Skin epidermis (tissue), 12 donors: Measurements from ENCODE around the gene WNT8A.
"Not testable (repeated sequence)": the region's sequence is repeated elsewhere in the genome, so short reads cannot be mapped to it uniquely, and the experiment has no call there.

Experiments
- H3K27ac ChIP-seq, 21 experiments: fragments of 200-600 bp; sonication (generic) in 11 of 21; one replicate each; pipeline ENCODE4 v1.5.0; 2020; ENCODE audit warnings: mild to moderate bottlenecking in 3 of 21, inconsistent platforms in 2 of 21, moderate library complexity in 2 of 21
- H3K4me3 ChIP-seq, 7 experiments: fragments of 200-600 bp; sonication (generic) in 2 of 7; one replicate each; pipeline ENCODE4 v1.5.0; 2020; ENCODE audit warnings: inconsistent platforms in 2 of 7, mild to moderate bottlenecking in 2 of 7, moderate library complexity in 1 of 7

WNT8A gene, protein sequence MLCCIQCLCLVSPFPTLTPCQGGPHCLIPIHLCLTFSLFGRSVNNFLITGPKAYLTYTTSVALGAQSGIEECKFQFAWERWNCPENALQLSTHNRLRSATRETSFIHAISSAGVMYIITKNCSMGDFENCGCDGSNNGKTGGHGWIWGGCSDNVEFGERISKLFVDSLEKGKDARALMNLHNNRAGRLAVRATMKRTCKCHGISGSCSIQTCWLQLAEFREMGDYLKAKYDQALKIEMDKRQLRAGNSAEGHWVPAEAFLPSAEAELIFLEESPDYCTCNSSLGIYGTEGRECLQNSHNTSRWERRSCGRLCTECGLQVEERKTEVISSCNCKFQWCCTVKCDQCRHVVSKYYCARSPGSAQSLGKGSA

DNA sequence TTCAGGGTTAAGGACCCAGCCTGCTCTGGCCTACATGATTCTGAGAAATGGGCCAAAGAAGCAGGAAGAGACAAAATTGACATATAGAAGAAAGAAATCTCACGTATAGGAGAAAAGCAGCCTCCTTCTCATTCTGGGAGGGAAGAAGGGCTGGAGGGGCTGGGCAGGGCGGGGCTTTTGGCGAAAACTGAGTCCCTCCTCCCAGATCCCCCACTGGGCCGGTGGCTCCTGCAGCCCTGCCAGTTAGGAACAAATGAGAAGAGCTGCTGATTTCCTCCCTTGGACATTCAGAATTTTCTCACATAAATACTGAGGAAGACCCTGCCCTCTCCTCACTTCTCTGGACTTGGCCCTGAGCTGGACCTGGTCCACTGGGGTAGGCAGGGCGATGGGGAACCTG is at the start of gene WNT8A:
Gene WNT8A (plus strand): TSS at position 332 of the 400 bp plus-strand sequence. CDS start 95 bp downstream, outside the sequence.
- H3K4me3 ChIP-seq, result no peak within 1 kb of the TSS

DNA sequence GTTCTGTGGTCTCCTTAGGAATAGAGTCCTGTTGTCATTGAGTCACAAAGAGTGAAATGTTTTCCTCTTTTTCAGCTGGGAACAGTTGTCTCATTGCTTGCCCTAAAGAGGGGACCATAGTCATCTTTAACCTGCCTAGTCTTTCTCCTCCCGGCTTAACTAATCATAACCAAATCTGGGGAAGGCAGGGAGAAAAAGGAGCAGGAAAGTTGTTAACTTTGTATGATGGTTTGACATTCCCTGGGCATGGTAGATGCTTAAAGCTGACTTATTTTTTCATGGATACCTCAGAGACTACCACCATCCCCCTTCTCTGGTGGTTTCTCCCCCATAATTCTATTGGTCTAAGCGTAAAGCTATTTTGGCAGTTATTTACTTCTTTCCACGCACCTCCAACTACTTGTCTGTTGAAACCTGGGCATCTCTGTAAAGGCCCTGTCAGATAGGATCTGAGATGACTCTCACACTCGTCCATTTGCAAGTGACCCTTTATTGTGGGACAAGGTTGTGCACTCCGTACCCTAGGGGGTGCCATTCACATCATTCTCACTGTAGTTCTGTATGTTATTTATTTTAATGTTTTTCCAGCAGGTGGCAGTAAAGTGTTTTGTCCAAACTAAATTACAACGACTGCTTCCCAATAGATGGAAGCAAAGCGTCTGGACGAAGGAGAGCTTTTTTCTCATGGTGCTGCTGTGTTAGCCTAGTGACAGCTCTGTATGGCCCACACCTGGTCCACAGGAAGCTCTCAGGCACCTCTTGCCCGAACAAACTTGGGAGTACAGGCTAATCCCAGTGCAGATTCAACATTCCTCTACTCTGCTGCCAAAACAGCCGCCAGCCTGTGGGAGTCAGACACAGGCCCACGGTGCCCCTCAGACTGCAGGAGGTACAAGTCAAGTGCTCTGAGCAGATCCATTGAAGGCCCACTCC is 48.0 kb upstream of the WNT8A start:
- no peak overlapping the region for H3K27ac ChIP-seq
- no peak overlapping the region for H3K4me3 ChIP-seq

More for the DNA sequence above, at the start of gene WNT8A:
- H3K27ac ChIP-seq, result no peak within 1 kb of the TSS

DNA sequence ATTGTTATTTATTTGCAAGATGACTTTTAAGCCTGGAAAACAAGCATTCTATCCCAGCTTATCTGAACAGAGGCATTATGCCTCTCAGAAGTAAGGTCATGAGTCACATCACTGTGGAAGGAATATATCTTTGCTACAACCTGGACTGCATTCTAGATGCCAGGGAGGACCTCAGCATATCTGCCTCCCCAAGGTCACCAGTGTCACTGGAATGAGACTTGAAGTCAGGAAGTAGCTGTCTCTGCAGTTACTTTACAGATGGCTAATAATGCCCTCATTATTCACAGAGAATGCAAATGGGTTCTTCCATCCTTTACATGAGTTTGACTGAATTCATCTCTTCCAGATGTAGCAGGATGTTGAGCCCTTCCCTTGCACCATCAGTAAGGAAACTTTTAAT is 46.6 kb upstream of the WNT8A start:
- H3K4me3 ChIP-seq, result no peak overlapping the region
- H3K27ac ChIP-seq, result no peak overlapping the region

DNA sequence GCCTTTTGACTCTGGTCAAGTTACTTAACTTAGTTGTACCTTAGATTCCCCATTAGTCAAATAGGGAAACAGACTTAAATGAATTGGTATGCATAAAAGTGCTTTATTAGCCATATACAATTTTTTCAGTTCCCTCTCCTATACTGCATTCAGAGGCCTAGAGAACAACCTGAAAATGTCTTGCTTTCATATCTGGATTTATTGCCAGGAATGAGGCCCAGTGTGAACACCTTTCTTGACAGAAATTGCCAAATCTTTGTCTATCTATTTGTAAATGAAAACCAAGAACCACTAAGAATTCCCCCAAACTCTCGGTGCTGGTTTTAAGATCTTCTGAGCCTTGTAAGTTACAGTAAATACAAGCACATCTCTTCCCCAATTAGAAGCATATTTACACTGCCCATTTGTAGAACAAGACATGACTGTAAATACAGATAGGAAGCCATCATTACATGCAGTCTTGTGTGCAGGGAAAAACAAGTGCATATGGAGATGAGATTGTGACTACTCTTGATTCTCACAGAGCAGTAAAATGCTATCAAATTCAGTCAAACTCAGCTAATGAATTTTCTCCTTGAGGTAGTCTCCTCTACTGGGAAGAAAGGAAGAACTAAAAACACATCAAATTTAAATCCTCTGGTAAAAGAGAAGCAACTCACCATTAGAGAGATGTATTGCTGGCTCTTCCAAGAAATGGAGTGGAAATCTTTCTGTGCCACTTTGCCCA is 45.8 kb upstream of the WNT8A start:
- Histone ChIP-seq H3K27ac (no peak overlapping the region), H3K4me3 (no peak overlapping the region)

DNA sequence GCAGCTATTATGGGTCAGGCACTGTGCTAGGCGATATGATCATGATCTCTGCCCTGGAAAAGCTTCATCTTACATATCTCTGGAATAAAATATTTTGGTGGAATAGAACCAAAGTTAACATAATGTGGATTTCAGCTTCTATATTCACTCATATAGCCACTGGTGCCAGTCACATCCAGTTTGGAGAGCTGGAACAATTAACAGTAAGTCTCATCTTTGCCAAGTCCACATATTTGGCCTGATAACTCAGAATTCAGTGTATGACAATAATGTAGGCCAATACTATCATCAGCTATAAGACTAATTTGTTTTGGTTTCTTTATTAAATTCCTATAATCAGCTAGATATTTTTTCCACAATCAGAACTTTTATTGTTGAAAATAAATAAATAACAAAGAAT is 45.0 kb upstream of the WNT8A start:
- no peak overlapping the region for H3K27ac ChIP-seq
- no peak overlapping the region for H3K4me3 ChIP-seq

DNA sequence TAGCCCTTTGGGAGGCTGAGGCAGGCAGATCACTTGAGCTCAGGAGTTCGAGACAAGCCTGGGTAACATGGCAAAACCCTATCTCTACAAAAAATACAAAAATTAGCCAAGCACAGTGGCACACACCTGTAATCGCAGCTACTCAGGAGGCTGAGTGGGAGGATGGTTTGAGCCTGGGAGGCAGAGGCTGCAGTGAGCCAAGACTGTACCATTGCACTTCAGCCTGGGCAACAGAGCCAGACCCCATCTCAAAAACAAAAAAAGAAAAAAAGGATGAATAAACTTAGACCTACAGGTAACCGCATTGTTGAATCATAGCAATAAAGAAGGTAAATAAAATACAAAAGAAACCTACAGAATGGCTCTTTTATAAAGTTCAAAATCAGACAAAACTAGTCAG is 38.5 kb upstream of the WNT8A start:
- not testable (repeated sequence) for H3K27ac ChIP-seq, H3K4me3 ChIP-seq

DNA sequence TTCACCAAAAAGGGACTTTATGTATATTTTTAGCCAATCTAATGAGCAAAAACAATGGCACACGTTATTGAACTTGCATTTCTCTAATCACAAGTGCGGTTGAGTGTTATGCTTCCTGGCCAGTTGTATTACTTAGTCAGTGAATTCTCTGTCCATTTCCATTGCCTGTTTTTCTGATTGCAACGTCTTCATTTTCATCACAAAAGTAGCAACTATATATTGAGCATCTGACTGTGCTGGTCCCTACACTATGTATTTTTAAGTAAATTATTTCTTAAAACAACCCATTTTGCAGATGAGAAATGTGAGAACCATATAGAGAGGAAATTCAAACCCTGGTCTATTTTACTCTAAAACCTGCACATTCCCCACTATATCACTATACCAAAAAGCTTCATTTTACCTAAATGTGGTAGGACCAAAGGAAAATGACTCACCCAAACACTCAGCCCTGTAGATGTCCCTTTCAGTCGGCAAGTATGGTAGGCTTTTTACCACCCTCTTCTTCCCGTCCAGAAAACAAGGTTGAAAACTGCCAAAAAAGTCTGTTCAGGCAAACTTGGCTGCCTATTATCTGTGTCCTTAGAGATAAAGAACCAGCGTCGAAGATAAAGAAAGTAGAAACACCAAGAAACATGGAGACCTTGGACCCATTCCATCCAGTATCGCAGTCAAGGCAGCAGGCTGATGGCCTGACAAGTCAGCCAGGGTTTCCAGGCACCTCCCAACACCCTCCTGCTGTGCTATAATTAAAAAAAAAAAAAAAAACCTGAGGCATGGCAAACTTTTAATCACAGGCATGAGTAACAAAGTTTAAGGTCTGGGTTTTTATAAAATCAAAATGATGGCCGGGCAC is 32.2 kb upstream of the WNT8A start:
- Histone ChIP-seq H3K4me3 (no peak overlapping the region), H3K27ac (no peak overlapping the region)

DNA sequence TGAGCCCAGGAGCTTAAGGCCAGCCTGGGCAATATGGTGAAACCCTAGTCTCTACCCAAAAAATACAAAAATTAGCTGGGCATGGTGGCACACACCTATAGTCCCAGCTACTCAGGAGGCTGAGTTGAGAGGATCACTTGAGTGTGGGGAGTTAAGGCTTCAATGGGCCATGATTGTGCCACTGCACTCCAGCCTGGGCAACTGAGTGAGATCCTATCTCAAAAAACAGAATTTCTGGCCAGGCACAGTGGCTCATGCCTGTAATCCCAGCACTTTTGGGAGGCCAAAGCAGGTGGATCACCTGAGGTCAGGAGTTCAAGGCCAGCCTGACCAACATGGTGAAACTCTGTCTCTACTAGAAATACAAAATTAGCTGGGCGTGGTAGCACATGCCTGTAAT is 31.1 kb upstream of the WNT8A start:
- not testable (repeated sequence) for H3K27ac ChIP-seq, H3K4me3 ChIP-seq

DNA sequence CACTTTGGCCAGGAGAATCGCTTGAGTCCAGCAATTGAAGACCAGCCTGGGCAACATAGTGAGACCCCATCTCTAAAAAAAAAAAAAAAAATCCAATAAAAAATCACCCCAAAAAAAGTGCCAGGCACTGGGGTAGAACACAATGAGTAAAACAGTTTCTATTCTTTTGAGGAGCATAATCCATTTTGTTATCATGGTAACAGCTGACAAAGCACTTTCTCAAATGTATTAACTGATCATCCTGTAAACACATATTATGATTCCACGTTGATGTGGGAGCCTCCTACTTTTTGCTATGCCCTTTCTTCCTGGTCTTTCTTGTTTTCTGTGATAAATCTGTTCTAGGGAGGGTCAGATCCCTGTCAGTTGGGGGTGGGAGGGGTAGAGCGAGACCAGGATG is 30.3 kb upstream of the WNT8A start:
- Histone ChIP-seq H3K27ac (no peak overlapping the region), H3K4me3 (no peak overlapping the region)

DNA sequence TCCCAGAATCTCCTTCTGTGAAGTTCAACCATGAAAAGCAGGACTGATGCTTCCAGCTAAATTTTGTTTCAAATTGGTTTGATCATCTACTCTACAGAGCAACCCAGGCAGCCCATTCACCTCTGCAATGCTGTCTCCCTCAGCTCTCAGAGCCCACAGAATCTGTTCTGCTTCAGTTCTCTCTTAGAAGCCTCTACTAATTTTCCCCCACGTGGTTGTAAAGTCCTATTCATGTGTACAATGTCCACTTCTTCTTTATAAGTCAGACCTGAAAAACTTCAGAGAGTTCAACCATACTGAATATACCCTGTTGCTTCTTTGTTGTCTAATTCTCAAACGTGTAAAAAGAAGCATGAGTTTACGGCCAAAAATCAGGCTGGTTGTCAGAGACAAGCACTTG is 29.6 kb upstream of the WNT8A start:
- no peak overlapping the region for H3K27ac ChIP-seq
- H3K4me3 ChIP-seq, result no peak overlapping the region

DNA sequence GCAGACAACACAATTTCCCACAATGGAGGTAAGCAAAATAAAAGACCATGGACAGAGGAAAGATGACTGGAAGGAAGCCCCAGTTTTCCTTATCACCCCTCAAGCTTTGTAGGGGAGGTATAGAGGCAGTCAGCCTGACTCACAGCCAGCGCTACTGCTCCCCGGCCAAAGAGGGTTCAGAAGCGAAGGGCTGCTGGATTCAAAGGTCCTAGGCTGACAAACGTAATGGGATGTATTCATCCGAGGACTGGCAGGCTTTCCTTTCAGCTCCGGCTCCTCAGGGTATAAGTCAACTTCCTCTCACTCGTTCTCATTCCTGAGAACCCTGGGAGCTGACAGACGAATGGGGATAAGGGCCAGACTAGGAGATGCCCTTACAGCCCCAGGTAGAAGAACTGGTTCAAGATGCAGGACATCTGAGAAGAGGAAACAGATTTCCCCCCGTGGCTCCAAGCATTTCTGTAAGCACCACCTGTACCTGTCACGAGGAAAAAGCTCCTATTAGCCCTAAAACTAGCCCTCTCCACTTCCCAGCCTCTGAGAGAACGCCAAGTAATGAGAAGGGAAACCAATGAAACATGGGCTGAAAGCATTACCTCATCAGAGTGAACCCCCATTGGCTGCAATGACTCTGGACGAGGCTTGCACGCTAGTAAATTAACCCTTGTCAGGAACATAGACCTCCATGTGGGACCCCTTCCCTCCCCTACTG is 28.8 kb upstream of the WNT8A start:
- H3K27ac ChIP-seq, result no peak overlapping the region
- H3K4me3 ChIP-seq, result no peak overlapping the region

DNA sequence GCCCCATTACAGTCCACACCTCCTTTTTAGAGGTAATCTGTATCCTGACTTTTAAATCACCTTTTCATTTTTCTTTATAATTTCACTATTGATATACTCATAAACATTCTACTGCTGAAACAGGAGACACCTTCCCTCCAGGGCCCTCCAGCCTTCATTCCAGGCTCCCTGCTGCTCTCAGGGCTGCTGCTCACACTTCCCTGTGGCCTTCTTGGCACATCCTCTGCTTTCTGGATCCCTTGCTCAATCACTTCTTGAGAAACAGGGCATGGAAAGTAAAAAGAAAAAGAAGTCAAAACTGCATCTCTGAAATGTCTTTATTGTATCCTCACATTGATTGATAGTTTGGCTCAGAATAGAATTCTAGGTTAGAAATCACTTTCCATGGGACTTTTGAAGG is 19.3 kb upstream of the WNT8A start:
- Histone ChIP-seq H3K4me3 (no peak overlapping the region), H3K27ac (no peak overlapping the region)

DNA sequence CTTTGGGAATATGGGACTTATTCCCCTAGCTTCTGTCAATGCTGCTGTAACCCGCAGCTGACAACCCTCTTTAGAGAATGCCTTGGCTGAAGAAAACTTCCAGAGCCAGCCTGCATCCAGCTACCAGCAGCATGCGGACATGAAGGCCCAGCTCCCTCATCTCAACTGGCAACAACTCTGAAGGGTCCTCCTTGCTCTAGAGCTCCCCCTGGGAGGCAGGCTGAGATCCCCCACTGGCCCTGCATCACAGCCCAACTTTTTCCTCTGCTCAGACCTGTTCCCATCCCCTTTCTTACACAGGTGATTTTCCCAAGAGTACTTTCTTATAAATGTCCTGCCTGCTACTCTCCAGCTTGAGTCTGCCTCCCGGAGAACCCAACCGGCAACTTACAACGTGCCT is 18.7 kb upstream of the WNT8A start:
- Histone ChIP-seq H3K4me3 (no peak overlapping the region), H3K27ac (no peak overlapping the region)

DNA sequence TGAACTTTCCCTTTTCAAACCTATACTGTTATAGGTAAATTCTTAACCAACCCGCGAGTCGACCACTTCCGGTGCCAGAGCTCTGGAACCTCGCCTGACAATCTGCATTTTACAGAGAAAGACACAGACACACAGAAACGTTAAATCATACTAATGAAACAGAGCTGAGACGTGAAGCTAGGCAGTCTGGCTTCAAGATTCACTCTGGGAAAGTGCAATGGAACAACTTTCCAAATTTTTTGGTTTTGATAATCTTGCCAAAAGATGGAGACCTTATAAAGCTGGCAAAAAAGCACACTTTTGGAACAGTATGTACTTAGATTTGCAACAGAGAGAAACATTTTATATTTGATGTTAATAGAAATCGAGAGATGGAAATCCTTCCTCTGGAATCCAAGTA is 15.9 kb upstream of the WNT8A start:
- Histone ChIP-seq H3K4me3 (no peak overlapping the region), H3K27ac (no peak overlapping the region)

DNA sequence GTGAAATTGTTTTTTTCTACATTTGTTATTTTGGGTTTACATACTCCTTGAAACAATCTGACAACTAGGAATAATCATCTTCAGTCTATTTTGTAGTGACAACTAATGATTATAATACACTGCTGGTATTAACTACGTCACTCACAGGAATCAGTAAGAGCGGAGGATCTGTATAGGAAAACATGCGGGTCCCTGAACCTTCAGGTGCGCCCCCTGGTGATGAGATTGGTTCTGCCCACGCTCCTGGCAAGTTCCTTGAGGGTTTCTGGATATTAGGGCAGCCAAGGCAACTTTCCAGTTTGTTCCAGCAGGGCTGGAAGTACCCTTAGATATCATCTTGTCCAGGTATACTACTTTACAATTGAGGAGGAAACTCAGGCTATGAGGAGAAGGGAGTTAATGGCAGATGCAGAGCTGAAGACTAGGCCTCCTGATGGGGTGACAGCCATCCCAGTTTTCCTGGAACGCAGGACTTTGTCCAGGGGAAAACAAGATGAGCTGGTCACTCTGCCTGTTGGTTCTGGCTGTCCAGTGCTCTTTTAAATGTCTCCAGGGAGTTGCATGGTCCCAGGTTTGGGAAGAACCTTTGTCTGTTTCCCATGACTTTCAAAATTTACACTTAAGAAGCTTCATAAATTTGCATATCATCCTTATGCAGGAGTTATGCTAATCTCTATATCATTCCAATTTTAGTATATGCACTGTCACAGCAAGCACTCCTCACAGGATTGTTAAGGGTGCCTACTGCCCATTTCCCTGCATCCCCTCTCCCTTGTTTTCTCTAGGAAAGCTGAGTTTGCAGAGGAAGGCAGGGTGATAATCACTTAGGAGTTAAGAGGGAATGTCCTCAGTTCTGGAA is 14.9 kb upstream of the WNT8A start:
- H3K4me3 ChIP-seq, result no peak overlapping the region
- no peak overlapping the region for H3K27ac ChIP-seq

DNA sequence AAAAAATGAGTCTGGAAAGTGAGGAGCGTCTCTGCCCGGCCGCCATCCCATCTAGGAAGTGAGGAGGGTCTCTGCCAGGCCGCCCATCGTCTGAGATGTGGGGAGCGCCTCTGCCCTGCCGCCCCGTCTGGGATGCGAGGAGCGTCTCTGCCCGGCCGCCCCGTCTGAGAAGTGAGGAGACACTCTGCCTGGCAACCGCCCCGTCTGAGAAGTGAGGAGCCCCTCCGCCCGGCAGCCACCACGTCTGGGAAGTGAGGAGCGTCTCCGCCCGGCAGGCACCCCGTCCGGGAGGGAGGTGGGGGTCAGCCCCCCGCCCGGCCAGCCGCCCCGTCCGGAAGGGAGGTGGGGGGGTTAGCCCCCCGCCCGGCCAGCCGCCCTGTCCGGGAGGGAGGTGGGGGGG is 13.8 kb upstream of the WNT8A start:
- not testable (repeated sequence) for H3K27ac ChIP-seq, H3K4me3 ChIP-seq

DNA sequence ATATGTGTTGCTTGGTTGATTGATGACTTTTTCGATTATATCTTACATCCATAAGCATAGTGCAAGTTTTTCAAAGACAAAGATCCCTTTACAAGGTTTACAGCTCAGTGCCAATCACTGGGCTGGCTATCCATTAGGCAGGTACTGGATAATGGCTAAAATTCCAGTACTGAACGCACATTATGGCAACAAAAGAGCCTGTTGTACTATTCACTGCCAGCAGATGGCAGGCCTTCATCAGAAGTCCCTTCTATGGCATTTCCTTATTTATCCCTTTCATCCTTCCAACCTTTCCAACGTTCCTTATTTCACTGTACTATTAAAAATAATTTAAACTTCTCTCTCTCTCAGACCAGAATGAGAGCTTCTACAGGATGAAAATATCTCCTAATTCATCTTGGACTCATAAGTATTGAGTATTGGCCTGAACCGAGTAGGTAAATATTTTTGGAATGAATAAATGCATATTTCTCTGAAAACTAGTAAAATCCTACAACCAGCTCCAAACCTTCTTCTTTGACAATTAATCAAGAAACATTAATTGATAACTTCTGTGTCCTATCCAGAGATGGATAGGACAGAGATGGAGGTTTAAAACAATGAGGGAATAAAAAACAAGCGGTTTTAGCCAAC is 6.7 kb upstream of the WNT8A start:
- Histone ChIP-seq H3K4me3 (no peak overlapping the region), H3K27ac (no peak overlapping the region)
